NCI-H2196 treated with DMSO at 0.1 percent for 48 hours (cell line): ENCODE data around the gene ARAP3.

Experiments
- DNase-seq: peaks from one replicate; lab custom pipeline; 2025; ENCODE audit not compliant: unreplicated experiment; lab: John Stamatoyannopoulos, UW

Gene ARAP3

GRCh38 chr5:141703133-141703561 lies 21.1 kb upstream of the ARAP3 start:
- DNase-seq: no peak

- DNase-seq: no peak
Observed at GRCh38 chr5:141701360-141702119, 19.5 kb upstream of the ARAP3 start.

GRCh38 chr5:141697586-141697985 lies 15.6 kb upstream of the ARAP3 start:
- DNase-seq: no peak

GRCh38 chr5:141696431-141696830 lies 14.4 kb upstream of the ARAP3 start:
- DNase-seq: no peak

- no peak for DNase-seq
Observed at GRCh38 chr5:141695627-141696215, 13.7 kb upstream of the ARAP3 start.

- DNase-seq: no peak
Observed at GRCh38 chr5:141694479-141694878, 12.4 kb upstream of the ARAP3 start.

- DNase-seq: no peak
Observed at GRCh38 chr5:141692919-141693725, 11.1 kb upstream of the ARAP3 start.

GRCh38 chr5:141692533-141692888 lies 10.5 kb upstream of the ARAP3 start:
- no peak for DNase-seq

GRCh38 chr5:141691867-141692532 lies 10.0 kb upstream of the ARAP3 start:
- peak; percentile 44 for DNase-seq

- no peak for DNase-seq
Observed at GRCh38 chr5:141691286-141691866, 9.3 kb upstream of the ARAP3 start.

- DNase-seq: no peak
Observed at GRCh38 chr5:141686648-141687416, 4.8 kb upstream of the ARAP3 start.

GRCh38 chr5:141685591-141685990 lies 3.6 kb upstream of the ARAP3 start:
- DNase-seq: no peak

GRCh38 chr5:141683596-141684141 lies 1.6 kb upstream of the ARAP3 start:
- DNase-seq: no peak

GRCh38 chr5:141681295-141681694 lies 735 bp downstream of the ARAP3 start:
- no peak for DNase-seq

GRCh38 chr5:141680751-141681201 lies 1.3 kb downstream of the ARAP3 start:
- DNase-seq: no peak

- DNase-seq: no peak
Observed at GRCh38 chr5:141680178-141680577, 1.9 kb downstream of the ARAP3 start.

- no peak for DNase-seq
Observed at GRCh38 chr5:141677415-141677814, 4.6 kb downstream of the ARAP3 start.

- DNase-seq: no peak
Observed at GRCh38 chr5:141675672-141676071, 6.4 kb downstream of the ARAP3 start.

GRCh38 chr5:141674747-141675146 lies 7.3 kb downstream of the ARAP3 start:
- DNase-seq: no peak
